Measurements from ENCODE around the gene SV2C.
A peak's percentile ranks its signal among the peaks of the same experiment; 100 is the strongest.

Gene SV2C

DNA sequence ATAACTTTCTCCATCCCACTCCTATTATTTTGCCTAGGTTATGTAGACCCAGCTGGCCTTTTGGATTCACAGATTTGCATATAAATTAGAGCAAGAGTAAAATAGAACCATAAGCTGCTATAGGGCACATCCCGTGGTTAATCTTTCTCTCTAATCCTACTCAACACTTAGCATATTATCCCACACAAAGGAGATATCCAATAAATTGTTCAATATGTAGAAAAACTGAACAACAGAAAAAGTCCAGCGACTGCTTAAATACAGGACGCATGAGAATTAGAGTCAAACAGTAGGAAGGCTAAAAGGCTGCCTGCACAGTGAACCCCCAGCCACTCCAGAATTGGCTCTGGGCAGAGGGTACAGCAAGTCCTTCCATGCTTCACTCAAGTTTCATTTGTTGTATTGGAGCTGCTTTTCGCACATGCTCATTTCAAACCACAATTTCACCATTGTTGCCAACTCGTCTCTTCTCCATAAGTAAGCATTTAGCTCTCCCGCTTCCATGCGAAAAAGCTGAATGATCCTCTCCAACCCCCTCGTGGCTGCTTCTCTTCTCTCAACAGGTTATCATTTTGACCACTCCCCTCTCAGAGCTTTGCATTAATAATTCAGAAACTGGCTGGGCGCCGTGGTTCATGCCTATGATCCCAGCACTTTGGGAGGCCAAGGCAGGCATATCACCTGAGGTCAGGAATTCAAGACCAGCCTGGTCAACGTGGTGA lies 305.8 kb downstream of the SV2C start:
- H2AFZ ChIP-seq (ENCODE audit: low read length, unreplicated experiment) = no peak overlapping the region
- H3K79me2 ChIP-seq (ENCODE audit: control insufficient read depth, insufficient read depth, low read length, unreplicated experiment) = no peaks in the 10 kb centered on the region
- H3K27ac ChIP-seq (ENCODE audit: low read depth, low read length) = no peak overlapping the region
- no peaks in the 10 kb centered on the region for H3K4me1 ChIP-seq (ENCODE audit: control insufficient read depth, insufficient read depth, low read length, unreplicated experiment)
- no peaks in the 10 kb centered on the region for H3K36me3 ChIP-seq (ENCODE audit: insufficient read depth, low read length)
- no peak overlapping the region for H3K4me3 ChIP-seq (ENCODE audit: low read depth, low read length)
- peaks cover 22% of the 10 kb centered on the region for H3K27me3 ChIP-seq (ENCODE audit: insufficient read depth, low read length)

- Histone ChIP-seq H3K4me3 (ENCODE audit: low read depth, low read length) (no peak overlapping the region), H3K27me3 (ENCODE audit: insufficient read depth, low read length) (peaks cover 18% of the 10 kb centered on the region), H3K79me2 (ENCODE audit: control insufficient read depth, insufficient read depth, low read length, unreplicated experiment) (no peaks in the 10 kb centered on the region), H3K27ac (ENCODE audit: low read depth, low read length) (no peak overlapping the region), H3K4me1 (ENCODE audit: control insufficient read depth, insufficient read depth, low read length, unreplicated experiment) (no peaks in the 10 kb centered on the region), H2AFZ (ENCODE audit: low read length, unreplicated experiment) (no peak overlapping the region), H3K36me3 (ENCODE audit: insufficient read depth, low read length) (no peaks in the 10 kb centered on the region)
These were observed 306.5 kb downstream of the SV2C start for GRCh38 chr5:76389513-76390154.

DNA sequence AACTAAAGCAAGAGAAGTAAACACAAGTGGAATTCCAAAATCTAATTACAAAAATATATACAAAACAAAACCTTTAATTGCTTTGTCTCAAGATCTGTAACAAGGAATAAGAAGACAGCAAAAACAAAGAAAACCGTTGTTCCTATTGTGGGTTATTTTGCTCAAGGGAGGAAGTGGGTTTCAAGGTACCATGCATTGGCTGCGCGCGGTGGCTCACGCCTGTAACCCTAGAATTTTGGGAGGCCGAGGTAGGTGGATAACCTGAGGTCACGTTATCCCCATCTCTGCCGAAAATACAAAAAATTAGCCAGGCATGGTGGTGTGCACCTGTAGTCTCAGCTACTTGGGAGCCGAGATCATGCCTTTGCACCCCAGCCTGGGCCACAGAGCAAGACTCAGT lies 307.8 kb downstream of the SV2C start:
- H3K79me2 ChIP-seq (ENCODE audit: control insufficient read depth, insufficient read depth, low read length, unreplicated experiment) = no peaks in the 10 kb centered on the region
- no peak overlapping the region for H3K4me3 ChIP-seq (ENCODE audit: low read depth, low read length)
- no peak overlapping the region for H2AFZ ChIP-seq (ENCODE audit: low read length, unreplicated experiment)
- H3K27ac ChIP-seq (ENCODE audit: low read depth, low read length) = no peak overlapping the region
- peaks cover 22% of the 10 kb centered on the region for H3K27me3 ChIP-seq (ENCODE audit: insufficient read depth, low read length)
- no peaks in the 10 kb centered on the region for H3K4me1 ChIP-seq (ENCODE audit: control insufficient read depth, insufficient read depth, low read length, unreplicated experiment)
- H3K36me3 ChIP-seq (ENCODE audit: insufficient read depth, low read length) = no peaks in the 10 kb centered on the region

GRCh38 chr5:76393035-76393680 lies 310.0 kb downstream of the SV2C start:
- Histone ChIP-seq H3K27ac (ENCODE audit: low read depth, low read length) (no peak overlapping the region), H3K4me1 (ENCODE audit: control insufficient read depth, insufficient read depth, low read length, unreplicated experiment) (no peaks in the 10 kb centered on the region), H2AFZ (ENCODE audit: low read length, unreplicated experiment) (no peak overlapping the region), H3K4me3 (ENCODE audit: low read depth, low read length) (no peak overlapping the region), H3K27me3 (ENCODE audit: insufficient read depth, low read length) (peaks cover 35% of the 10 kb centered on the region), H3K36me3 (ENCODE audit: insufficient read depth, low read length) (no peaks in the 10 kb centered on the region), H3K79me2 (ENCODE audit: control insufficient read depth, insufficient read depth, low read length, unreplicated experiment) (no peaks in the 10 kb centered on the region)

DNA sequence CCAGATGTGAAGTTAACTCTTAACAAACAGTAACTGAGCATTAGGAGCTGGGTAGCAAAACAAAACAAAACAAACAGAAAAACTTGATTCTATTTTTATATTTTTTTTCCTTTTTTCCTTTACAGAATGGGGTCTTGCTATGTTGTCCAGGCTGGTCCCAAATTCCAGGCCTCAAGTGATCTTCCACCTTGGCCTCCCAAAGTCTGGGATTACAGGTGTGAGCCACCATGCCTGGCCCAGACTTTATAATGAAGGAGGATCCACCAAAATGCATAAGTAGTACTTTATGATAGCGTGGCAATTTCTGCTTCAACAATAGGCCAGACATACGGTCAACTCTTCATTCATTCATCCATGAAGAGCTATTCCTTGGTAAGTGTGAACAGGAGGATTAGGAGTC lies 314.0 kb downstream of the SV2C start:
- Histone ChIP-seq H2AFZ (ENCODE audit: low read length, unreplicated experiment) (no peak overlapping the region), H3K27ac (ENCODE audit: low read depth, low read length) (no peak overlapping the region), H3K27me3 (ENCODE audit: insufficient read depth, low read length) (peaks cover 54% of the 10 kb centered on the region), H3K36me3 (ENCODE audit: insufficient read depth, low read length) (no peaks in the 10 kb centered on the region), H3K4me1 (ENCODE audit: control insufficient read depth, insufficient read depth, low read length, unreplicated experiment) (no peaks in the 10 kb centered on the region), H3K79me2 (ENCODE audit: control insufficient read depth, insufficient read depth, low read length, unreplicated experiment) (no peaks in the 10 kb centered on the region), H3K4me3 (ENCODE audit: low read depth, low read length) (no peak overlapping the region)

DNA sequence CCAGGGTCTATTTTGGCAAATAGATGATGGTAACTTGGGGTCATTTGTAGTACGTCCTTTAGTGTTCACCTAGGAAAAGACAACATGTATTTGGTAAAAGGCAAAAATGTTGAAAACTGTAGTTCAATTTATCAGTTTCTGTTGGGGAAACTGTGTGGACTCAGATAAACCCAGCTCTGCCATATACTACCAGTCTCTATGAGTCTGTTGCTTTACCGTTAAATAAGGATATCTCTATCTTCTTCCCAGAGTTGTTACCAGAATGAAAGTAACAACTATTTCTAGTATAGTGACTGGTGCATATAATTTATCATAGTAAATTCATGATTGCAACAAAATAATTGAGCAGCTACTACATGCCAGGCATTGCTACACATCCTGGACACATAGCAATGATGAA lies 316.1 kb downstream of the SV2C start:
- no peak overlapping the region for H3K27ac ChIP-seq (ENCODE audit: low read depth, low read length)
- H3K4me3 ChIP-seq (ENCODE audit: low read depth, low read length) = no peak overlapping the region
- peaks cover 69% of the 10 kb centered on the region for H3K27me3 ChIP-seq (ENCODE audit: insufficient read depth, low read length)
- H3K79me2 ChIP-seq (ENCODE audit: control insufficient read depth, insufficient read depth, low read length, unreplicated experiment) = no peaks in the 10 kb centered on the region
- no peak overlapping the region for H2AFZ ChIP-seq (ENCODE audit: low read length, unreplicated experiment)
- H3K36me3 ChIP-seq (ENCODE audit: insufficient read depth, low read length) = no peaks in the 10 kb centered on the region
- H3K4me1 ChIP-seq (ENCODE audit: control insufficient read depth, insufficient read depth, low read length, unreplicated experiment) = no peaks in the 10 kb centered on the region

DNA sequence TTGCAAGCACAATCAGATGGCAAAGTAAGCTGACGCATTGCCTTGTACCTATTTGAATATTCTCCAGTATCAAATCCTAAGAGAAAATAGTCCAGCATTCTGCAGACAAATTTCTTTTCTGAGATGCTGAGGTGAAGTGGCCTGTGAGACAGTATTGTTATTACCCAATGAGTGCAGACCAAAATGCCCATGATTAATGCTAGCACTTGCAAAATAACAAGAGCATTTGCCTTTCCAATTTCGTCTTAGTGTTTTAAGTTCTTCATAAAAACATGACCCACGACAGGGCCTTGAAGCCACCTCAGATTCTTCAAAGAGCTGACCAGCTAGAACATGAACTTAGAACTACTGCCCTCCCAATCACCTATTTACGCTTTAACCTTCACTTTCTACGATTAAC lies 317.3 kb downstream of the SV2C start:
- no peak overlapping the region for H3K4me3 ChIP-seq (ENCODE audit: low read depth, low read length)

DNA sequence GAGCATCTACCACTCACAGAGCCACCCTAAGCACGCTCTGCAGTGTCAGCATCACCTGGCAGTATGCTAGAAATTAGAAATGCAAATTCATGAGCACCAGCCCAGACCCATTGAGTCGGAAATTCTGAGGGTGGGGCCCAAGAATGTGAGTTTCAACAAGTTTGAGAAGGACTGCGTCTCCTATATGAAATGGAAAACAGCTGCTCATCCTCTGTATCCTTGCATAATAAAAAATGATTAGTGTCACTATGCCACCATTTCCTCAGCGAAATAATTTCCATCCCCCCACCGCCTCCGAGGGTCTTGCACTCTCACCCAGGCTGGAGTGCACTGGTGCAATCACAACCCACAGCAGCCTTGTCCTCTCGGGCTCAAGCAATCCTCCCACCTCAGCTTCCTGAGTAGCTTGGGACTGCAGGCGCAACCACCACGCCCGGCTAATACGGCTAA lies 318.6 kb downstream of the SV2C start:
- Histone ChIP-seq H3K27me3 (ENCODE audit: insufficient read depth, low read length) (peaks cover 87% of the 10 kb centered on the region), H3K27ac (ENCODE audit: low read depth, low read length) (no peak overlapping the region), H3K4me3 (ENCODE audit: low read depth, low read length) (peak overlapping the region; percentile 76)

More for the DNA sequence above, 317.3 kb downstream of the SV2C start:
- H3K4me1 ChIP-seq (ENCODE audit: control insufficient read depth, insufficient read depth, low read length, unreplicated experiment) = no peaks in the 10 kb centered on the region
- H3K27ac ChIP-seq (ENCODE audit: low read depth, low read length) = no peak overlapping the region
- H3K79me2 ChIP-seq (ENCODE audit: control insufficient read depth, insufficient read depth, low read length, unreplicated experiment) = no peaks in the 10 kb centered on the region
- peaks cover 81% of the 10 kb centered on the region for H3K27me3 ChIP-seq (ENCODE audit: insufficient read depth, low read length)
- no peak overlapping the region for H2AFZ ChIP-seq (ENCODE audit: low read length, unreplicated experiment)
- H3K36me3 ChIP-seq (ENCODE audit: insufficient read depth, low read length) = no peaks in the 10 kb centered on the region

DNA sequence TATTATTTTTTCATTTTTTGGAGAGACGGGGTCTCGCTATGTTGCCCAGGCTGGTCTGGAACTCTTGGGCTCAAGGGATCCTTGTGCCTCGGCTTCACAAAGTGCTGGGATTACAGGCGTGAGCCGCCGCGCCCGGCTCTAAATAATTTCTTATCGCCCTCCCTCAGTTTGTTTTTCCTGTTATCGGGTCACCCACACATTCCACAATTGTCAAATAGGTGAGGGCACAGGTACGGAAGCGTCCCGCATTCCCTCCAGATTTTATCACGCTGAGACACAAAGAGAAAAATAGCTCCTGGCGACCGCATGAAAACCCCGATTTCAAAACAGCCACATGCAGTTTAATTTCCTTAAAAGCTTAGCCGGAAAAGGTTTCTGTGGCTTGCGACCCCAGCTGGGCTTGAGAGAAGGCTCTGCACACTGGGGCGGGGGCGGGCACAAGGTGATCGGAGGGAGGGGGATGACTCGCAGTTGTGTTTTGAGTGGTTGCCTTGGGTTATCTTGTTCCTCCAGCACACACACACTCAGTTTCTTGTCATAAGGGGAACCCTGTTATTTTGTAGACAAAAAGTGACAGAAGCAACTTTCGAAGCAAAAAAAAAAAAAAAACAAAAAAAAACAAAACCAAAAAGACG lies 319.2 kb downstream of the SV2C start:
- H3K36me3 ChIP-seq (ENCODE audit: insufficient read depth, low read length) = no peaks in the 10 kb centered on the region
- H3K4me3 ChIP-seq (ENCODE audit: low read depth, low read length) = peak overlapping the region; percentile 76
- H2AFZ ChIP-seq (ENCODE audit: low read length, unreplicated experiment) = peak overlapping the region; percentile 77
- H3K4me1 ChIP-seq (ENCODE audit: control insufficient read depth, insufficient read depth, low read length, unreplicated experiment) = no peaks in the 10 kb centered on the region
- no peak overlapping the region for H3K27ac ChIP-seq (ENCODE audit: low read depth, low read length)
- H3K79me2 ChIP-seq (ENCODE audit: control insufficient read depth, insufficient read depth, low read length, unreplicated experiment) = no peaks in the 10 kb centered on the region
- H3K27me3 ChIP-seq (ENCODE audit: insufficient read depth, low read length) = peaks cover 85% of the 10 kb centered on the region

More for the DNA sequence above, 318.6 kb downstream of the SV2C start:
- no peaks in the 10 kb centered on the region for H3K79me2 ChIP-seq (ENCODE audit: control insufficient read depth, insufficient read depth, low read length, unreplicated experiment)
- H3K36me3 ChIP-seq (ENCODE audit: insufficient read depth, low read length) = no peaks in the 10 kb centered on the region
- H3K4me1 ChIP-seq (ENCODE audit: control insufficient read depth, insufficient read depth, low read length, unreplicated experiment) = no peaks in the 10 kb centered on the region
- H2AFZ ChIP-seq (ENCODE audit: low read length, unreplicated experiment) = no peak overlapping the region

- Histone ChIP-seq H3K36me3 (ENCODE audit: insufficient read depth, low read length) (no peaks in the 10 kb centered on the region), H3K4me1 (ENCODE audit: control insufficient read depth, insufficient read depth, low read length, unreplicated experiment) (no peaks in the 10 kb centered on the region), H3K27ac (ENCODE audit: low read depth, low read length) (no peak within 1 kb of the TSS), H3K4me3 (ENCODE audit: low read depth, low read length) (peak within 1 kb of the TSS; percentile 76), H3K27me3 (ENCODE audit: insufficient read depth, low read length) (peaks cover 89% of the 10 kb centered on the region), H3K79me2 (ENCODE audit: control insufficient read depth, insufficient read depth, low read length, unreplicated experiment) (no peaks in the 10 kb centered on the region), H2AFZ (ENCODE audit: low read length, unreplicated experiment) (peak within 1 kb of the TSS; percentile 87)
These were observed 319.9 kb downstream of the SV2C start, which contains the start of gene IQGAP2 for GRCh38 chr5:76402886-76403765. IQGAP2 (plus strand) TSS chr5:76403285; CDS start chr5:76403546, 261 bp downstream.
